ENCODE data around the gene PLEKHA1.

DNA sequence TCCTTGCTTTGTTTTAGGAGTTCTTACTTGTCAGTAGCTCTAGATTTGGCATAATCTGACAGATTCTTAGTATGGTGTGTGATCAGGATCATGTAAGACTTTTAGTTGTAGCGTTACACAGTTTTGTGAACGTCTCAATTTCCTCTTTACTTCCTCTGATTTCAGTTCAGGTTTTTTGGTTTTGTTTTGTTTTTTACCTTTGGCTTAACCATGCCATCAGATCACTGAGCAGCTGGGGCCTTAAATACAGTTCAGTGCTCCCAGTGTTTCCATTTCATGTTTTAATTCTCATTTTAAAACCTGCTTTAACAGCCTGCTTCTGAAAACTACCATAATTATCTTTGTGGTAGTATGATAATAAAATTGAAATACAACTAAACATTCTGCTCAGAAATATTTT, 52.8 kb downstream of the PLEKHA1 start:
- TF ChIP-seq, protein P1, sequence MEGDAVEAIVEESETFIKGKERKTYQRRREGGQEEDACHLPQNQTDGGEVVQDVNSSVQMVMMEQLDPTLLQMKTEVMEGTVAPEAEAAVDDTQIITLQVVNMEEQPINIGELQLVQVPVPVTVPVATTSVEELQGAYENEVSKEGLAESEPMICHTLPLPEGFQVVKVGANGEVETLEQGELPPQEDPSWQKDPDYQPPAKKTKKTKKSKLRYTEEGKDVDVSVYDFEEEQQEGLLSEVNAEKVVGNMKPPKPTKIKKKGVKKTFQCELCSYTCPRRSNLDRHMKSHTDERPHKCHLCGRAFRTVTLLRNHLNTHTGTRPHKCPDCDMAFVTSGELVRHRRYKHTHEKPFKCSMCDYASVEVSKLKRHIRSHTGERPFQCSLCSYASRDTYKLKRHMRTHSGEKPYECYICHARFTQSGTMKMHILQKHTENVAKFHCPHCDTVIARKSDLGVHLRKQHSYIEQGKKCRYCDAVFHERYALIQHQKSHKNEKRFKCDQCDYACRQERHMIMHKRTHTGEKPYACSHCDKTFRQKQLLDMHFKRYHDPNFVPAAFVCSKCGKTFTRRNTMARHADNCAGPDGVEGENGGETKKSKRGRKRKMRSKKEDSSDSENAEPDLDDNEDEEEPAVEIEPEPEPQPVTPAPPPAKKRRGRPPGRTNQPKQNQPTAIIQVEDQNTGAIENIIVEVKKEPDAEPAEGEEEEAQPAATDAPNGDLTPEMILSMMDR (IDR thresholded peaks at IDR 0.05), result no peak
- TF ChIP-seq POLR2A (IDR thresholded peaks at IDR 0.05), result no peak
- TF ChIP-seq EP300 (IDR thresholded peaks at IDR 0.05), result no peak
- TF ChIP-seq POLR2AphosphoS5 (IDR thresholded peaks at IDR 0.05), result no peak

Data from stomach (tissue), 4 donors.